GM10248 (cell line): ENCODE measurements around the gene SSH2.

ENCODE experiments used
- CTCF ChIA-PET: fragments of 300-600 bp; sonication (Branson Sonifier 250); formaldehyde crosslinking; extraction: SDS; loops from one replicate; lab custom pipeline; 2021; ENCODE audit warnings: antibody characterized with exemption; lab: Yijun Ruan, JAX
- POLR2A ChIA-PET: fragments of 350-650 bp; sonication (Branson Sonifier 250); formaldehyde crosslinking; extraction: SDS; loops from one replicate; lab custom pipeline; 2020; ENCODE audit warnings: antibody characterized with exemption; lab: Yijun Ruan, JAX
- DNase-seq: peaks from one replicate; pipeline ENCODE4 v3.0.0; 2012; ENCODE audit errors: extremely low spot score
- TF ChIP-seq, protein P1 (sequence below): IDR thresholded peaks from 2 replicates; pipeline ENCODE4 v1.5.1; 2012; ENCODE audit warnings: mild to moderate bottlenecking, low read depth; ENCODE audit errors: extremely low read depth, missing control alignments, control extremely low read depth

The SSH2 gene

DNA sequence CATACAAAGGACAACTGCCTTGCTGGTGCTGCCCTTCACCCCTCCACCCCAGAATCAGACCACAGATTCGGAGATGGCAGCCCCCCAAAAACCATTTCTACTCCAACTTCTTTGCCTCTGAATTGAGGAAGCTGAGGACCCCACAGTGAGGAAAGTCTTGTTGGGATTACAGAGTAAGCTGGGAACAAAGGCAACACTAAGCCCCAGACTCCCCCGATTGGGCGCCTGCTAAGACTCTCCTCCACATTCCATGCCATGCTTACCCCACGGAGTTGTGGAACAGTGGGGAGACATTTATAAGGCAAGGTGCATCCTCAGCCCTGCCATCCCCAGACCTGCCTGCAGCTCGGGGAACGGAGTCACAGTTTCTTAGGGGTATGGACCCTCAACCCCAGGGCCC is 342.4 kb downstream of the SSH2 start:
- DNase-seq, result no peak
- TF ChIP-seq, protein P1, sequence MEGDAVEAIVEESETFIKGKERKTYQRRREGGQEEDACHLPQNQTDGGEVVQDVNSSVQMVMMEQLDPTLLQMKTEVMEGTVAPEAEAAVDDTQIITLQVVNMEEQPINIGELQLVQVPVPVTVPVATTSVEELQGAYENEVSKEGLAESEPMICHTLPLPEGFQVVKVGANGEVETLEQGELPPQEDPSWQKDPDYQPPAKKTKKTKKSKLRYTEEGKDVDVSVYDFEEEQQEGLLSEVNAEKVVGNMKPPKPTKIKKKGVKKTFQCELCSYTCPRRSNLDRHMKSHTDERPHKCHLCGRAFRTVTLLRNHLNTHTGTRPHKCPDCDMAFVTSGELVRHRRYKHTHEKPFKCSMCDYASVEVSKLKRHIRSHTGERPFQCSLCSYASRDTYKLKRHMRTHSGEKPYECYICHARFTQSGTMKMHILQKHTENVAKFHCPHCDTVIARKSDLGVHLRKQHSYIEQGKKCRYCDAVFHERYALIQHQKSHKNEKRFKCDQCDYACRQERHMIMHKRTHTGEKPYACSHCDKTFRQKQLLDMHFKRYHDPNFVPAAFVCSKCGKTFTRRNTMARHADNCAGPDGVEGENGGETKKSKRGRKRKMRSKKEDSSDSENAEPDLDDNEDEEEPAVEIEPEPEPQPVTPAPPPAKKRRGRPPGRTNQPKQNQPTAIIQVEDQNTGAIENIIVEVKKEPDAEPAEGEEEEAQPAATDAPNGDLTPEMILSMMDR, result no peak
- ChIA-PET POLR2A (no interaction called here), CTCF (interaction anchor here (1.0 to 5.3 kb wide), 10 partner anchors 8 to 439 kb away, joined by 3 to 61 read pairs (median 5); no protein-coding TSS in a partner anchor)

DNA sequence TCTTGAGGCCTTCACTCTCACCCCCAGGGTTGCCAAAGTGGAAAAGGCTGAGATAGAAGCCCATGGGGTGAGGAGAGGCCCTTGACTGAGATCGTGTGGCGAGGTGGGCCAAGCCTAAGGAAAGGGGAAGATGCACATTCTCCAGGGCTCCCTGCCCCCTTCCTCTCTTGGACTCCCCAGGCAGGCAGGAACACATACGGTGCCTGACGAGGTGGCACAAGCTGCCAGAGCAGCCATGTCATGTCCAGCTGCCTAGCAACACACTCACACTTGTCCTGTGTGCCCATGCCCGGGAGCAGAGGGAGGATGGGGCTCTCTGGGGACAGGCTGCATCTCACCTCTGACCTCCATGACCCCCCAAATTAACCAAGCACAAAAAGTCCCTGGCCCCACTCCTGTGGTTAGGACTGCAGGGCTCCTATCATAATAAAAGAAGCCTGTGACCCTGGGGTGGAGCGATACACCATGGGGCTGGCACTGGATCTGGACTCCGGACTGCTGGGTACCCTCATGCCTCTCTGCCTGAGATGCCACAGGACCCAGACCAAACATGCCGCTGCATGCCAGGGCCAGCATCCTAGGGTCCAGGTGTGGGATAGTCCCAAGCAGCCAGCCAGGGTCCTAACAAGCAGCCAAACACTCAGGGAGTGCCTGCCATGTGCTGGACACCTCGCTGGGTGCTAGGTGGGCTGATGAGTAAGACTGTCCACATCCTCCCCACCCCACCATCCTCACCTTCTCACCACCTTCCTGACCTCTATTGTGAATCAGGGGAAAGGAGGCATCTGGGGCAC is 343.2 kb downstream of the SSH2 start:
- TF ChIP-seq, protein P1, result no peak
- ChIA-PET POLR2A (no interaction called here), CTCF (interaction anchor here (1.3 to 5.3 kb wide), 9 partner anchors 7 to 438 kb away, joined by 3 to 61 read pairs (median 6); no protein-coding TSS in a partner anchor)
- DNase-seq, result no peak

DNA sequence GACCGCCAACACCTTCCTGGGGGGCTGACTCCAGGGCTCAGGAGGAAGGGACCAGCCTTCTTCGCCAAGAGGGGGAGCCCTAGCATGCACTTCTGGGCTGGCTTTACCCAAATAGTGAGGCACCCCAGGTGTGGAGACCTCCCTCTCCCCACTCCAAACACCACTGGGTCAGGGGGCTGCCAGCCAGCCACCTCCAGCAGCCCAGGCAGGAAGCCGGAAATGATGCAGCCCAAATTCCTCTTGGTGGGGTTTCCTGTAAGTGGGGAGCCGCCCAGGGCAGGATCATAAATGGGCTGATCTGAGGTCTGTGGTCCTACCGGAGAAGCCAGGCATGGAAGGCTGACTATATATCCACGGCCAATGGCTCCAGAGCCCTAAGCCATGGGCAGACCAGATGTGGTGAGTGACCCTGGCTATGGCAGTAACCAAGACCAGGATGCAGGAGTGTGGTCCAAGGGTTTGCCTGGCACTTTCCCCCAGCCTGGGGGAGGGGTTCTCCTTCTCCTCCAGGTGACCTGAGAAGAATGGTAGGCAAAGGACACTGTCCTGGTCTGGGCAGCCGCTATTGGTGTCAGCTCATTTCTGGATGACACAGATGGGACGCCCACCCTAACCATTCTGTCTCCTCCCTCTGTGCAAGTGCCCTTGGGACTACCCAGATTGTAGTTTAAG is 344.8 kb downstream of the SSH2 start:
- peak; percentile 54 for DNase-seq
- POLR2A ChIA-PET, result no interaction called here
- TF ChIP-seq, protein P1, result peak; percentile 50
- CTCF ChIA-PET, result interaction anchor here (1.3 to 5.3 kb wide), 6 partner anchors 11 to 508 kb away, joined by 3 to 61 read pairs (median 11); no protein-coding TSS in a partner anchor

DNA sequence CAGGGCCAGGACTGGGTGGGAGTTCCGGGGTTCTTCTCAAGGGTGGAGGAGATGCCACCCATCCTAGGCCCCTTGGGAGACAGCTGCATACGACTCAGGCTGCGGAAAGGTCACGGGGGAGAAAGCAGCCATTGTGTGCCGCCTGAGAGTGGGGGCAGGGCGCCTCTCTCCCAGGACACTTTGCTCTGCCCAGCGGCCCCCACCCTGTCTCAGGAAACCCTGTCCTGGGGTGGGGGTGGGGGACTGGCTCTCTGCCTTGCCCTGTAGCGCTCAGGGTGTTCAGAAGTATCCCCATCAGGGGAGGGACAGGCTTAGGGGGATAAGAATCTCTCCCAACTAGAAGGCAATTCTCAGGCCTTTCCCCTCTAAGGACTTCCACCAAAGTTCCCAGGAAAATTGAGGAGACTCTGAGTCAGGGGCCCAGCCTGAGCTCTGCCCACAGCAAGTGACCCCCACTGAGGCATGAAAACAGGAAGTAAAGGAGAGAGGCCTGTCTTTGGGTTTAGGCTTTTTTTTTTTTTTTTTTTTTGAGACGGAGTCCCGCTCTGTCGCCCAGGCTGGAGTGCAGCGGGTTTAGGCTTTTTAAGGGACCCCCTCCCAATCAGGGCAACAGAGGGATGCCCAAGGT is 345.5 kb downstream of the SSH2 start:
- POLR2A ChIA-PET, result no interaction called here
- DNase-seq, result no peak

DNA sequence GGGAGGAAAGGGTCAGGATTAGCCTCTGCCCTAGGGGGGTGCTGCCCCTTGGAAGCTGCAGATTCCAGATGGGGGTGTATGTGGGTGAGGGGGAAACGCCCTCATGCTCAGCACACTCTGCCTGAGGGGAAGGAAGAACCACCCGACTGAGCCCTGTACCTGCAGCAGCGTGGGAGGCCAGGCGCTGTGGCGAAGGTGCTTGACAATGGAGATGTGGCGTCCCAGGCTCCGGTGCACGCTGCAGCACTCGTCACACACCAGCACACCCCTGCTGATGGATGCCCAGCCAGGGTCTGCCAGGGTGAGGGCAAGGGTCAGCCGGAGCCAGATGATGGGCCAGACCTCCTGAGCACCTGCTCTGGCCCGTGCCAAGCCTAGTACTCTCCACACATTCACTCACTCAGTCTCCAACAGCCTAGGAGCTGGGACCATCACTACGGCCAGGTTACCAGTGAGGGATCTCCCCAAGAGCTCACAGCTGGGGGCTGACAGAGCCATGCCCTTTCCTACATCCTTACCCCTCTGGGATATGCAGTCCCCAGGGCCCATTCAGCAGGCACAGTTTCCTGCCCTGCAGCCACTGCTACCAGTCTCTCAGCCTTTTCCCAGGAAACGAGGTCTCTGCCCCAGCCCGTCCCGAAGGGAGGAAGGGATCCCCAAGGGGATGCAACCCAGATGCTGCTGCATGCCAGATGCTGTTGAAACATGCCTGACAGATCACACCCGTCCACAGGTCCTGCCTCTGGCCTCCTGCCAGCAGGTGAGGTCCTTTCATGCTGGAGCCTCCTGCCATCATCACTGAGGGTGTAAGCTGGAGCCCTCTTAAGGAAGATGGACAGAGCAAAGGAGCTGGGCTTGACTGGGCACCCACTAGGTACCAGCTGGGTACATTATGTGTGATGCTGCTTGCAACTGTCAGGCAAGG is 346.4 kb downstream of the SSH2 start:
- no peak for DNase-seq
- TF ChIP-seq, protein P1, result no peak
- ChIA-PET POLR2A (no interaction called here), CTCF (interaction anchor here (1.2 to 14.3 kb wide), 4 partner anchors 9 to 32 kb away, joined by 3 to 172 read pairs (median 88); partner anchors contain the start of gene ANKRD13B)

More for the DNA sequence above, 345.5 kb downstream of the SSH2 start:
- TF ChIP-seq, protein P1, result no peak
- CTCF ChIA-PET, result interaction anchor here (2.5 to 12.8 kb wide), 4 partner anchors 8 to 33 kb away, joined by 16 to 144 read pairs (median 42); partner anchors contain the start of gene ANKRD13B
